ENCODE measurements around the gene GNAZ.

The GNAZ gene

GRCh38 chr22:23161574-23161973, 91.3 kb downstream of the GNAZ start:
- no peak for DNase-seq

GRCh38 chr22:23163665-23164064, 93.3 kb downstream of the GNAZ start:
- peak; percentile 21 for DNase-seq

- no peak for DNase-seq
Measured at GRCh38 chr22:23164091-23164490, 93.8 kb downstream of the GNAZ start.

- DNase-seq: no peak
Measured at GRCh38 chr22:23166042-23166831, 95.9 kb downstream of the GNAZ start.

- peak; percentile 76 for DNase-seq
Measured at GRCh38 chr22:23166841-23167616, 96.7 kb downstream of the GNAZ start.

GRCh38 chr22:23168391-23169042, 98.2 kb downstream of the GNAZ start:
- peak; percentile 80 for DNase-seq

GRCh38 chr22:23169043-23169406, 98.7 kb downstream of the GNAZ start:
- no peak for DNase-seq
